CD4-positive, alpha-beta T cell treated with Interleukin-2 at 100 ng/mL for 4 hours (primary cell): ENCODE results near the gene GNA12.

Experiments
- DNase-seq: peaks from one replicate; pipeline ENCODE4 v3.0.0-alpha.2; 2020; ENCODE audit warnings: low spot score

Gene GNA12

DNA sequence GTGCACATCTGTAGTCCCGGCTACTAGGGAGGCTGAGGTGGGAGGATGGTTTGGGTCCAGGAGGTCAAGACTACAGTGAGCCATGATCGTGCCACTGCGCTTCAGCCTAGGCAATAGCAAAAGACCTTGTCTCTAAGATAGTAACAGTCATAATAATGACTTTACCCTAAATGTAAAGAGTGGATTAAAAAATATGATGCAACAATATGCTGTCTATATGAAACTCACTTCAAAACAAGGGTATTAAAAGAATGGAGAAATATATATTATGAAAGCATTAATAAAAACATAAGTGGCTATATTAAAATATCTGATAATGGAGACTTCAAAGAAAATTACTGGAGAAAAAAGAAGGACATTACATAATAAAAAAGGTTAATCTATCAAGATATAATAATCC is 5.7 kb downstream of the GNA12 start:
- no peak for DNase-seq

GRCh38 chr7:2837496-2837895 is 6.6 kb downstream of the GNA12 start:
- DNase-seq: no peak

DNA sequence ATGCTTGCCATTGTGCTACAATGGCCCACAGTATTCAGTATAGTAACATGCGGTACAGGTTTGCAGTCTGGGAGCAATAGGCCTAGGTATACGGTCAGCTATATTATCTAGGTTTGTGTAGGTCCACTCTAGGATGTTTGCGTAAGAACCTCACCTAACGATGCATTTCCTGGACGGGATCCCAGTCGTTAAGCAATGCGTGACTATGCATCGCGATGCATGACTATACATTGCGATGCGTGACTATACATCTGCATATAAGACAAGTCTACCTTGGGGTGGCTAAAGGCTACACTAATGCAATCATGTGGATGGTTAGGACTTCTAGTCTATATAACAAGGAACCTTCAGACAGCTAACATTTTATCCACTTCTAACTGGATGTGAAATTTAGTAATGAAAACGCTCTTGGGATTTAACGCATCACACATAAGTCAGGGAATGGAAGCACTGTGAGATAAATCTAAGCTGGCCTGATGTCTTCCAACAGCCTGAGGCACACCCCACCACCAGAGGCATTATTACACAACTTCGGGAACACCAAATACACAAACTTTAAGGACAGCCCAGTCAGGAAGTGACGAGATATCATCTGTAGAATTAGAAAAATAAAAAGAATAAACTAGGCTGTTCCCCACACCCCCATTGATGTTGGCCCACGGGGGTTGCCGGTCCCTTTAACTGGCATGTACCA is 9.2 kb downstream of the GNA12 start:
- no peak for DNase-seq

GRCh38 chr7:2833083-2833910 is 10.8 kb downstream of the GNA12 start:
- DNase-seq: no peak

- DNase-seq: no peak
These were observed 11.6 kb downstream of the GNA12 start for GRCh38 chr7:2832461-2832860.

DNA sequence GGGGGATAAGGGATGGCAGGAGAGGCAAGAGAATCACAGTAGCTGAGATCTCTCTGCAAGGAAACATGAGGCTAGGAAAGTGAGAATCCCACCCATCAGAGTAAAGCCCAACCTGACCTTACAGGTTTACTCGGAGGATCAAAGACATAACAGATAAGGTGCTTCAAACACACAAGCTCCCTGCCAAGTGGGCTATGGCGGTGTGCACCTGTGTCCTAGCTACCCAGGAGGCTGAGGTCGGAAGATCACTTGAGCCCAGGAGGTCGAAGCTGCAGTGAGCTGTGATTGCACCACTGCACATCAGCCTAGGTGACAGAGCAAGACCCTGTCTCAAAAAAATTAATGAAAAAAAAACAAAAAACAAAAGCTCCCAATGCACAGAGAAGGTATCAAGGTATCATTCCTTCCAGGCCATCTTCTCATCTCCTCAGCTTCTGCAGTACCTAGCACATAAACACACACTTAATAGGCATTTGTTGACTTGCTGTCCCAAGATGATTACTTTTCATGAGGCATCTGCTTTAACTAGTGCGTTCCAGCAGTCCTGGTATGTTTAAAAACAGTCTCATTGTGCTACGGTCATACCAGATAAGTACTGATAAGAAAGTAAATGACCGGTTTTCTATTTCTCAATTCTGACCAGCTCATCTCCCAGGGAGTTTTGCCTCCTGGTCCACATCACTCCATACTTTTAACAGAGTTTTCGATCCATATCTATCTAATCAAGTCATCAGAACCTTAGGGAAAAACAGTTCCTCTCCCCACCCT is 13.3 kb downstream of the GNA12 start:
- no peak for DNase-seq

DNA sequence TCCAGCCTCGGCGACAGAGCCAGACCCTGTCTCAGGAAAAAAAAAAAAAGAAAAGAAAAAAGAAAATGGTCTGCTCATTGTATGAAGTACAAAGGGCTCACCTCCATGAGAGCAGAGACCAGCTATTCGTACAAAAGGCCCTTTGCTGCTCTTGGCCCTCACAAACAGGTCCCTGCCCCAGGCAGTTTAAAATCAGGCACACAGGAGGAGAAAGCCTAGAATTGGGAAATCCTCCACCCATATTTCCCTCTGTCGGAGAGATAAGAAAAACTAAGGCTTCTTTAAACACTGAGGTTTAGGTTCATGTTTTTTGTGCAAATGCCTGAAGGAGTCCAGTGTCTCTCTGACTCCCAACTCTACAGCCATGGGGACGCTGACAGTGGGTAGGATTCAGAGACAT is 15.1 kb downstream of the GNA12 start:
- no peak for DNase-seq

DNA sequence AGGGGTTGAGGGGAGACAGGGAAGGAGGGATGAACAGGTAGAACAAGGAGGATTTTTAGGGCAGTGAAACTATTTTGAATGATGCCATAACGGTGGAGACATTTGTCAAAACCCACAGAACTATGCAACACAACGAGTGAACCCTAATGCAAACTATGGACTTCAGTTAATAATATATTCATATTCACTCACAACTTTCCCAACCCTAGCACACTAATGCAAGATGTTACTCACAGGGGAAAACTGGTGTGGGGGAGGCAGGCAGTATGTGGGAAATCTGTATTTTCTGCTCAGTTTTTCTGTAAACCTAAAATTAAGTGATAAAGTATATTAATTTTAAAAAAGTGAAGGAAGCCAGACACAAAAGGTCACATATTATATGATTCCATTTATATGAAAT is 17.3 kb downstream of the GNA12 start:
- no peak for DNase-seq

GRCh38 chr7:2825559-2826227 is 18.4 kb downstream of the GNA12 start:
- no peak for DNase-seq

- no peak for DNase-seq
These were observed 19.2 kb downstream of the GNA12 start for GRCh38 chr7:2824678-2825461.

DNA sequence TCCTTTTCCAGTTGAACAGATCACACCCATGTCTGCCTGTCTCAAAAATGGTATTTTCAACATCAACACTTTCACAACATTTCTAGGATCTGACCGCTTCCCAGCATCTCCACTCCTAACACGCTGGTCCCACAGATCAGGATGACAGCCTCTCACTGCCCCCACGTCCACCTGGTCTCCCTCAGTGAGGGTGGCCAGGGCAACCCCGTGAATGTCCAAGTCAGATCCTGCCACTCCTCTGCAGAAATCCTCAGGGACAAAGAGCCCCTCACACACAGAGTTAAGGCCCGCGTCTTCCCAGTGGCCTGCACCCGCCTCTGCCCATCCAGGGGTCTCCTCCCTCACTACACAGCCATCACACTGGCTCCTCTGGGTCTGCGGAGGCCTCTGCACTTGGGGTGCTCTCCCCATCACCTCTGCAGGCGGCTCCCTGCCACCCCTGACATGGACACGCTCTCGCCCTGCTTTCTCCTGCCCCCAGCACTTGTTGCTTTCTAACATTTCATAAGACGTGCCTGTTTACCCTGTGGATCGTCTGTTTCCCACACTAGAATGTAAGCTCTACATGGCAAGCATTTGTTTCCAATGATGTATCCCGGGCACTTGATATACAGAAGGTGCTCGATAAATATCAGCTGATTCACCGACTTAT is 20.0 kb downstream of the GNA12 start:
- no peak for DNase-seq

DNA sequence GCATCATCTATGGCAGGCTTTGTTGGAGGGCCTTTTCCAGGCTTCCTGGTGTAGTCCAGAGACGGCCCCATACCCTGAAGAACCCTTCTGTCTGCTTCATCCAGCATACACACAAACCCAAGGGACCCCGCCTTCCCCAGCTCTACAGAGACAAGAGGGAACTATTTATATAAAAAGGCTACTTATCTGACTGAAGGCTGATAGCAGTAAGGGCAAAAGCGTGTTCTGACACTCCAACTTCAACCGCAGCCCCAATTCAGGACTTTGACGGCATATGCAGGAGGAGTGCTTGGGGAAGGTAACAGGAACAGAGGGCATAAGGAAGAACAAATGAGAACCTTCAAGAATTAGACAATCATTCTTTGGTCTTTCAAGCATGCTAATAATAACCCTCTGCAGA is 21.0 kb downstream of the GNA12 start:
- no peak for DNase-seq

DNA sequence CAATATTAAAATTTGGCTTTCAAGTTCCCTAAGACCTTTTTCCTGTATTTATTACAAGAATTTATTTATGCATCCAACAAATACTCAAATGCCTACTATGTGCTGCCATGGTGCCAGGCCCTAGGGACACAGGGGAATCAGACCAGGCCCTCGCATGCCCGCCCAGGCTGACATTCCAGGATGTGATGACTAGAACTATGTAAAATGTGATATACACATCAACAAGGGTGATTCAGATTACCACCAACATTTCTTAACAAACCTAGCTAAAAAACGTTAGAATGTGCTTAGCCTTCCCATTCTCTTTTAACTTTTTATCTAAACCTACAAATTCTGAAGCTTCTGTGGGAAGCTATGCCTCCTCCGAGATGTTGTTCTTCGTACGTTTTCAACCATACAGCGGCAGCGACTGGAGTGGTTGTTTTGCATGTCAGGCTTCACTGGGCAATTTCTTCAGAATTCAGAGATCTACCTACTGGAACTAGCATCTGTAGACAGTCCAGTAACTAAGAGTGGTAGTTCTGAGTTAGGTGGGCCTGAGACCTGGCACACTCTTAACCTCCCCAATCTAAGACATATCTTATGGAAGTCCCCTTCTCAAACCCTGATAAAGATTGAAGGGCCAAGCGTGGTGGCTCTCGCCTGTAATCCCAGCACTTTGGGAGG is 22.1 kb downstream of the GNA12 start:
- no peak for DNase-seq

DNA sequence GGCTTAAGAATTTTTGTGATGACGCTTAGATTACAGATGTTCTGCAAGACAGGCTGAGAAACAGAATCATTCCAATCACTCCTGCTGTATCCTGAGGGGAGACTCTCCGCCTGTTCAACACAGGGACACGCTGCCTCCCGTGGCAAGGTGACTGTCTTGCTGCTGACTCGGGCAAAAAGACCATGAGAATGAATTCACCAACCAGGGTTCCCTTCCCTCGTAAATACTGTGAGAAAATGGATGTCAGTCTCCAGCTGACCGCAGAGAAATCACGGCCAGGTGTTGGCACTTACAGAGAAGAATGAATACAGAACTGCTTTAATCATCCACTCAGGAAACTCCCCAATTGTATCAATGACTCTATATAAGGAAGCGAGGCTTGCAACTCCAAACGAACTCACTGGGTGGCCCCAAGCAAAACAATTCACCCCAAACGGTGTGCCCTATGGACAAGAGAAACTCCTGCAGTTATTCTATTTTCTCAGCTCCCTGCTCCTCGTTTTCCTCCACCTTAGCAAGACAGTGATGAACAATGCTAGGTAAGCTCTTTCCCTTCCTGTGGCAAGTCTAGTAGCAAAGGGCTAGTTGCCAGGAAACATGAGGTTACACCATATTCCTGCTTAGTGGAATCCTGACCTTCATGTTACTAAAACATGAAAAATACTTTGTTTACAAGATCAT is 22.8 kb downstream of the GNA12 start:
- DNase-seq: no peak

GRCh38 chr7:2820508-2820934 is 23.6 kb downstream of the GNA12 start:
- DNase-seq: no peak

- no peak for DNase-seq
These were observed 24.1 kb downstream of the GNA12 start for GRCh38 chr7:2819954-2820397.

- no peak for DNase-seq
These were observed 24.8 kb downstream of the GNA12 start for GRCh38 chr7:2819161-2819953.

- DNase-seq: no peak
These were observed 25.5 kb downstream of the GNA12 start for GRCh38 chr7:2818653-2819052.

- no peak for DNase-seq
These were observed 26.0 kb downstream of the GNA12 start for GRCh38 chr7:2818121-2818520.
